Measurements from ENCODE around the gene MYL7.
A peak's percentile ranks its signal among the peaks of the same experiment; 100 is the strongest.

The MYL7 gene

GRCh38 chr7:44149571-44150465 lies 8.7 kb upstream of the MYL7 start:
- no peak for DNase-seq

GRCh38 chr7:44148961-44149536 lies 7.9 kb upstream of the MYL7 start:
- no peak for DNase-seq

- no peak for DNase-seq
These were observed 7.0 kb upstream of the MYL7 start for GRCh38 chr7:44148166-44148565.

GRCh38 chr7:44147026-44147991 lies 6.2 kb upstream of the MYL7 start:
- no peak for DNase-seq

- DNase-seq = no peak
These were observed 5.1 kb upstream of the MYL7 start for GRCh38 chr7:44145969-44146911.

GRCh38 chr7:44145479-44145968 lies 4.4 kb upstream of the MYL7 start:
- DNase-seq = no peak

DNA sequence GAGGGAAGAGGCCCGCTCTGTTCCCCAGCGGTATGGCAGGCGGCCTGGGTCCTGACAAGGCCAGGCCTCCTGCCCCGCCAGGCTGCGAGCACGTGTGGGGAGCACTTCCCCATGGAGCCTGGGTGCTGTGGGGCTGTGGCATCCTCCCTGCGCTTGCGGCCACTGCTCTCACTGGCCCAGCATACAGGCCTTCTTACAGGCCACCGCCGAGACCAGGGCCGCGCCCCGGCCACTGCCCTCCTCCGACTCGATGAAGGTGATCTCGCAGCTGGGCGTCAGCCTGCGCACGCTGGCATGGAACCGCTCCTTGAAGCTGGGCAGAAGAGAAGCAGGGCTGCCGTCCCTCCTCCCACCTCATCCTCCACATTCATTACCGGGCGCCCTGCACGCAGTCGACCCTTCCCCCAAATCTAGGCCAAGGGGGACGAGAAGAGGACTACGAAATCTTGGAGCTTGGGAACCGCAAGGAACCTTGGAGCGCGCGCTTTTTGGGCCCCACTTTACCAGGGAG lies 3.9 kb upstream of the MYL7 start:
- no peak for DNase-seq

GRCh38 chr7:44144426-44144967 lies 3.4 kb upstream of the MYL7 start:
- no peak for DNase-seq

- no peak for DNase-seq
These were observed 2.6 kb upstream of the MYL7 start for GRCh38 chr7:44143646-44144250.

DNA sequence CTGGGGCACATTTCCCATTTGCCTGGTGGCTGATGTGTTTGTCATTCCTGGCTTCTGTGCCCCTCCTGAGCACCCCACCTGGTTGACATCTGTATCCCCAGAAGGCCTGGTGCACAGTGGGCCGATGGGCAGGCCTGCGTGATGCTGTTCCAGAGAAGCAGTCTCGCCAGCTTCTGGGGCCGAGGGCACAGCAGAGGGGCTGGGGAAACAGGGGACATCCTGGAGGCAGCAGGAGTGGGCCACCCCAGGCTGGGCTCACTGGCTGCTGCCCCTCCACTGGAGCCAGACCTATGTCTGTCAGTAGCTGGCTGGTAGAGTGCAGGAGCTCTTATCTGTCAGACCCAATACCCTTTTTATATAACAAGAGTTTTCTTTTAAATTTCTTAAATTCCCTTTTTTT lies 896 bp upstream of the MYL7 start:
- no peak for DNase-seq

DNA sequence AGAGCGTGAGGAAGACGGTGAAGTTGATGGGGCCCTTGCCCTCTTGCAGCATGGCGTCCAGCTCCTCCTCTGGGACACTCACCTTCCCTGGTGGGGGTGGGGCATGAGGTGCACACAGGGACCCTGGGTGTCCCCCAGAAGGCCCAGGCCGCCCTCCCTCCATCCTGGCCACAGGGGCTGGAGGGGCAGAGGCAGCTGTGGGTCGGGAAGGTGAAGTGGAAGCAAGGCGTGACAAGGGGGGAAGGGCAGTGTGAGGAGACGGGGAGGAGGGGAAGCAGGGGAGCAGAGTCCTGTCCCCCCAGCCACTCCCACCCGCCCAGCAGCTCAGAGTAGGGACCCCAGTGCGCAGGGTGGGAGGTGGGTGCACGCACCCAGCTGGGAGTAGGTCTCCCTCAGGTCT lies 791 bp downstream of the MYL7 start:
- no peak for DNase-seq

- DNase-seq = no peak
These were observed 1.7 kb downstream of the MYL7 start for GRCh38 chr7:44139311-44140010.

DNA sequence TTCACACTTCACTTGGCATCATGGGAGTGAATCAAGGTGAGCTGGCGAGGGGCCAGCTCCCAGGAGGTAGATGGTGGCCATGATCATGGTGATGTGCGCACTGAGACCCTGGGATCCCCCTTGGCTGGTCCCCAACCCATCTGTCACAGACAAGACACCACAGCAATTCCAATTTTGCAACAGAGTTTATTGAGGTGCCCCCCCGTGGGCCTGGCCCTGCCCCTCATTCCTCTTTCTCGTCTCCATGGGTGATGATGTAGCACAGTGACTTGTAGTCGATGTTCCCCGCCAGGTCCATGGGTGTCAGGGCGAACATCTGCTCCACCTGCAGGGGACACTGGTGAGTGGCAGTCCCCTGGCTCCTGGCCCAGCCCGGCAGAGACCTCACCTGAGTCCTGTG lies 2.4 kb downstream of the MYL7 start:
- no peak for DNase-seq

GRCh38 chr7:44136731-44137130 lies 4.4 kb downstream of the MYL7 start:
- DNase-seq = no peak

DNA sequence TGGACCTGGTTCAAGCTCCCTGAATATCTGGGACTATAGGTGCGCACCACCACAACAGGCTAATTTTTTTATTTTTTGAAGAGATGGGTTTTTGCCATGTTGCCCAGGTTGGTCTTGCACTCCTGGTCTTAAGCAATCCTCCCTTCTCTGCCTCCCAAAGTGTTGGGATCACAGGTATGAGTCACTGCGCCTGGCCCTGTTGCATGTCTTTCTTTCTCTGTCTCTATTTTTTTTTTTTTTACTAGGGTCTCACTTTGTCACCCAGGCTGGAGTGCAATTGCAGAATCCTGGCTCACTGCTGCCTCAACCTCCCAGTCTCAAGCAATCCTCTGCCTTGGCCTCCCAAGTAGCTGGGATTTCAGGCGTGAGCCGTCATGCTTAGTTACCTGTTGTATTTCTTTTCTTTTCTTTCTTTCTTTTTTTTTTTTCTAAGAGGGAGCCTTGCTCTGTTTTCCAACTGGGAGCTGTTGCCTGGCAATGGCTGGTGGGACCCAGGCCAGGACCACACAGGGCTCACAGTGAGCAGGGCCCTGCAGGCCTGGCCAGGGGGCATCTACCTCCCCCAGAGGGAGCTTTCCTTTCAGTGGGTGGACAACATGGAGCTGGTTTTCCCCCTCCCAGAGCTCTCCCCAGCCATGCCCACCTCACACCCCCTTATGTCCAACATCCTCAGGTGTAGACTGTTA lies 6.0 kb downstream of the MYL7 start:
- DNase-seq = peak; percentile 20

DNA sequence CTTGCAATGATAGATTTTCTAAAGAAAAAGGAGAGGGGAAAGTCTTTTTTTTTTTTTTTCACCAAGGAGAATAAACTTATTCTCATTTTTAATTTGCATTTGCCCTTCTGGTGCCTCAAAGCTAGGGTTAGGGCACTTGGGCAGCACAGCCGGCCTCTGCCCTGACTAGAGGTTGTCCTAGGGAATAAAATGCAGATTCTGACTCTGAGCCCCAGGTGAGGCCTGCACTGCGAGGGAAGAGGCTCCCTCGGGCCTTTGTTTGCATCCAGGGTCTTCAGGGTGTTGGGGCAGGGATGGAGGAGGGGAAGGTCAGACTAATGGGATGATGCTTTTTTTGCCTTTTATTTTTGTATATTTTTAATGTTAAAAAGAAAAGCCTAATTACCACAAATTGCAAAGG lies 7.8 kb downstream of the MYL7 start:
- DNase-seq = no peak

GRCh38 chr7:44132039-44132438 lies 9.1 kb downstream of the MYL7 start:
- no peak for DNase-seq

DNA sequence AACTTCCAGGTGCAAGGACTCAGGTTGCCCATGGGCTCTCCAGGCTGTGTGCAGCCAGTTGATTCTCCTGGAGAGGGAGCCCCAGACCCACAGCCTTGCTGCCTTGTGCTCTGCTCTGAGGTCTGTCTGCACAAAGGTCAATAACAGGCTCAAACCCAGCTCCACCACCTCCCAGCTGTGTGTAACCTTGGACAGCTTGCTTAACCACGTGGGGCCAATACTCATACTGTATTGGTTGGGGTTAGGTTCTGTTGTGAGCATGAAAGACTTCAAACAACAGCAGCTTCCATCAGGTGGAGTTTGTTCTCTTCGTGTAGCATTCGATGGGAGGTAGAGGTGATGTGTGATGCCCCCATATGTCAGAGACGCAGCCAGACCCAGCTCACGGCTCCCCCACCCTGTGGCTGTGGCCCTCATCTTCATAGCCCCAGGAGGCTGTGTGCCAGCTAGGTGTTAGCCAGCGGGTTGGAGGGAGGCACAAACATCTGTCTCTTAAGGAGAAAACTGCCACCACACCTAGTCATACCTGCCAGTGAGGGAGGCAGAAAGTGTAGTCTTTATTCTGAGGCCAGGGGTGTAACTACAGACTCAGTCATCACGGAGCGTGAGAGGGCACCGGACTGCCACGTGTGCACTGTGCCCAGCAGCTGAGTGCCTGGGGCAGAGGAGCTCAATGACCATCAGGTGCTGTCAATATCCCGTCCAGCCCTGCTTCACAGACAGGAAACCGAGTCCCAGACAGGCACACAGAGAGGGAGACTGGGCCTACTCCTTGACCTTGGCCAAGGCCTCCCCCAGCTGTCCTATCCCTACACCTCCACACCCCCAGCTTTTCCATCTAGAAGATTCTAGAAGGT lies 9.7 kb downstream of the MYL7 start:
- no peak for DNase-seq
